SK-N-SH treated with all-trans-retinoic acid at 6 μM for 48 hours (cell line): Measurements from ENCODE around the gene QRICH2.
"Not testable (repeated sequence)": the region's sequence is repeated elsewhere in the genome, so short reads cannot be mapped to it uniquely, and the experiment has no call there.

Experiments
- ATAC-seq: fragments of 200-7000 bp; cut with Tn5 transposase; 3 replicates; pipeline ENCODE4 v1.9.1; 2020; ENCODE audit warnings: mild to moderate bottlenecking, moderate library complexity
- ARNTL ChIP-seq: fragments of 450-650 bp; formaldehyde crosslinking; IDR thresholded peaks from 2 replicates; pipeline ENCODE4 v1.5.0; 2020; ENCODE audit warnings: low read depth, mild to moderate bottlenecking, moderate library complexity, borderline replicate concordance
- BACH2 ChIP-seq: fragments of 250-450 bp; sonication (Bioruptor Pico); IDR thresholded peaks from 2 replicates; pipeline ENCODE4 v1.9.0; 2021; ENCODE audit warnings: mild to moderate bottlenecking, borderline replicate concordance
- CSDC2 ChIP-seq: fragments of 250-450 bp; sonication (Bioruptor Pico); IDR thresholded peaks from 2 replicates; pipeline ENCODE4 v1.5.0; 2020; ENCODE audit warnings: mild to moderate bottlenecking, moderate library complexity
- ESRRG ChIP-seq: fragments of 250-450 bp; sonication (Bioruptor Pico); IDR thresholded peaks from 2 replicates; pipeline ENCODE4 v1.6.1; 2021; ENCODE audit warnings: mild to moderate bottlenecking
- GLIS3 ChIP-seq: fragments of 250-450 bp; sonication (Bioruptor Pico); IDR thresholded peaks from 2 replicates; pipeline ENCODE4 v1.5.0; 2020; ENCODE audit warnings: mild to moderate bottlenecking, moderate library complexity
- ISL1 ChIP-seq: fragments of 250-450 bp; sonication (Bioruptor Pico); IDR thresholded peaks from 2 replicates; pipeline ENCODE4 v2.1.2; 2022; ENCODE audit warnings: mild to moderate bottlenecking, moderate library complexity
- OSR1 ChIP-seq: fragments of 250-450 bp; sonication (Bioruptor Pico); IDR thresholded peaks from 2 replicates; pipeline ENCODE4 v1.8.0; 2022; ENCODE audit warnings: moderate library complexity, mild to moderate bottlenecking, inconsistent platforms
- PATZ1 ChIP-seq: fragments of 250-450 bp; sonication (Bioruptor Pico); IDR thresholded peaks from 2 replicates; pipeline ENCODE4 v1.8.0; 2020; ENCODE audit warnings: mild to moderate bottlenecking, moderate library complexity, borderline replicate concordance
- PPARA ChIP-seq: fragments of 250-450 bp; sonication (Bioruptor Pico); IDR thresholded peaks from 2 replicates; pipeline ENCODE4 v1.5.0; 2020; ENCODE audit warnings: mild to moderate bottlenecking, borderline replicate concordance
- RARB ChIP-seq: fragments of 250-450 bp; sonication (Bioruptor Pico); IDR thresholded peaks from 2 replicates; pipeline ENCODE4 v1.8.0; 2021; ENCODE audit warnings: mild to moderate bottlenecking, moderate library complexity
- TCF4 ChIP-seq: fragments of 250-450 bp; sonication (Bioruptor Pico); IDR thresholded peaks from 2 replicates; pipeline ENCODE4 v1.8.0; 2021; ENCODE audit warnings: mild to moderate bottlenecking, moderate library complexity, borderline replicate concordance
- TOX ChIP-seq: fragments of 250-450 bp; sonication (Bioruptor Pico); IDR thresholded peaks from 2 replicates; pipeline ENCODE4 v1.8.0; 2021; ENCODE audit warnings: mild to moderate bottlenecking, moderate library complexity, borderline replicate concordance
- ZC3H10 ChIP-seq: fragments of 250-450 bp; sonication (Bioruptor Pico); IDR thresholded peaks from 2 replicates; pipeline ENCODE4 v1.5.1; 2021; ENCODE audit warnings: mild to moderate bottlenecking, moderate library complexity
- ZFP3 ChIP-seq: fragments of 250-450 bp; sonication (Bioruptor Pico); IDR thresholded peaks from 2 replicates; pipeline ENCODE4 v1.5.0; 2020; ENCODE audit warnings: mild to moderate bottlenecking, moderate library complexity
- ZFP30 ChIP-seq: fragments of 450-650 bp; formaldehyde crosslinking; IDR thresholded peaks from 2 replicates; pipeline ENCODE4 v1.5.0; 2022; ENCODE audit warnings: mild to moderate bottlenecking, moderate library complexity
- ZNF70 ChIP-seq: fragments of 450-650 bp; formaldehyde crosslinking; IDR thresholded peaks from 2 replicates; pipeline ENCODE4 v1.5.0; 2020; ENCODE audit warnings: mild to moderate bottlenecking, moderate library complexity
- TF ChIP-seq, protein P1 (sequence below): fragments of 250-450 bp; sonication (Bioruptor Pico); IDR thresholded peaks from 2 replicates; pipeline ENCODE4 v1.5.0; 2020; ENCODE audit warnings: mild to moderate bottlenecking, moderate library complexity

Gene QRICH2

GRCh38 chr17:76248013-76248782 lies 59.9 kb downstream of the QRICH2 start:
- TF ChIP-seq ESRRG (CRISPR knock-in tag) (no peak), OSR1 (no peak), RARB (CRISPR knock-in tag) (no peak)
- TF ChIP-seq, protein P1, sequence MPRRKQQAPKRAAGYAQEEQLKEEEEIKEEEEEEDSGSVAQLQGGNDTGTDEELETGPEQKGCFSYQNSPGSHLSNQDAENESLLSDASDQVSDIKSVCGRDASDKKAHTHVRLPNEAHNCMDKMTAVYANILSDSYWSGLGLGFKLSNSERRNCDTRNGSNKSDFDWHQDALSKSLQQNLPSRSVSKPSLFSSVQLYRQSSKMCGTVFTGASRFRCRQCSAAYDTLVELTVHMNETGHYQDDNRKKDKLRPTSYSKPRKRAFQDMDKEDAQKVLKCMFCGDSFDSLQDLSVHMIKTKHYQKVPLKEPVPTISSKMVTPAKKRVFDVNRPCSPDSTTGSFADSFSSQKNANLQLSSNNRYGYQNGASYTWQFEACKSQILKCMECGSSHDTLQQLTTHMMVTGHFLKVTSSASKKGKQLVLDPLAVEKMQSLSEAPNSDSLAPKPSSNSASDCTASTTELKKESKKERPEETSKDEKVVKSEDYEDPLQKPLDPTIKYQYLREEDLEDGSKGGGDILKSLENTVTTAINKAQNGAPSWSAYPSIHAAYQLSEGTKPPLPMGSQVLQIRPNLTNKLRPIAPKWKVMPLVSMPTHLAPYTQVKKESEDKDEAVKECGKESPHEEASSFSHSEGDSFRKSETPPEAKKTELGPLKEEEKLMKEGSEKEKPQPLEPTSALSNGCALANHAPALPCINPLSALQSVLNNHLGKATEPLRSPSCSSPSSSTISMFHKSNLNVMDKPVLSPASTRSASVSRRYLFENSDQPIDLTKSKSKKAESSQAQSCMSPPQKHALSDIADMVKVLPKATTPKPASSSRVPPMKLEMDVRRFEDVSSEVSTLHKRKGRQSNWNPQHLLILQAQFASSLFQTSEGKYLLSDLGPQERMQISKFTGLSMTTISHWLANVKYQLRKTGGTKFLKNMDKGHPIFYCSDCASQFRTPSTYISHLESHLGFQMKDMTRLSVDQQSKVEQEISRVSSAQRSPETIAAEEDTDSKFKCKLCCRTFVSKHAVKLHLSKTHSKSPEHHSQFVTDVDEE: no peak
- peak; percentile 61 for ATAC-seq

DNA sequence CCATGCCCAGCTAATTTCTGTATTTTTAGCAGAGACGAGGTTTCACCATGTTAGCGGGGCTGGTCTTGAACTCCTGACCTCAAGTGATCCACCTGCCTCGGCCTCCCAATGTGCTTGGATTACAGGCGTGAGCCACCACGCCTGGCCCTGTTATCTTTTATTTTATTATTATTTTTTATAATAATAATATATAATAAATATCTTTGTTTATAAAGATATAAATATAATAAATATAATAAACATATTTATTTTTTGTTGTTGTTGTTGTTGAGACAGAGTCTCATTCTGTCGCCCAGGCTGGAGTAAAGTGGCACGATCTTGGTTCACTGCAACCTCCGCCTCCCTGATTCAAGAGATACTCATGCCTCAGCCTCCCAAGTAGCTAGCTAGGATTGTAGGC lies 60.8 kb downstream of the QRICH2 start:
- ATAC-seq: no peak
- TF ChIP-seq CSDC2: no peak
- TF ChIP-seq ZFP3 (CRISPR knock-in tag): no peak
- TF ChIP-seq BACH2 (CRISPR knock-in tag): no peak
- no peak for TF ChIP-seq TOX
- no peak for TF ChIP-seq ARNTL (CRISPR knock-in tag)
- TF ChIP-seq ZC3H10 (CRISPR knock-in tag): no peak
- no peak for TF ChIP-seq OSR1
- no peak for TF ChIP-seq GLIS3
- no peak for TF ChIP-seq PPARA (CRISPR knock-in tag)
- no peak for TF ChIP-seq ZNF70 (CRISPR knock-in tag)
- no peak for TF ChIP-seq RARB (CRISPR knock-in tag)
- TF ChIP-seq ISL1 (CRISPR knock-in tag): no peak
- TF ChIP-seq, protein P1: no peak
- no peak for TF ChIP-seq PATZ1 (CRISPR knock-in tag)
- TF ChIP-seq TCF4 (CRISPR knock-in tag): no peak

DNA sequence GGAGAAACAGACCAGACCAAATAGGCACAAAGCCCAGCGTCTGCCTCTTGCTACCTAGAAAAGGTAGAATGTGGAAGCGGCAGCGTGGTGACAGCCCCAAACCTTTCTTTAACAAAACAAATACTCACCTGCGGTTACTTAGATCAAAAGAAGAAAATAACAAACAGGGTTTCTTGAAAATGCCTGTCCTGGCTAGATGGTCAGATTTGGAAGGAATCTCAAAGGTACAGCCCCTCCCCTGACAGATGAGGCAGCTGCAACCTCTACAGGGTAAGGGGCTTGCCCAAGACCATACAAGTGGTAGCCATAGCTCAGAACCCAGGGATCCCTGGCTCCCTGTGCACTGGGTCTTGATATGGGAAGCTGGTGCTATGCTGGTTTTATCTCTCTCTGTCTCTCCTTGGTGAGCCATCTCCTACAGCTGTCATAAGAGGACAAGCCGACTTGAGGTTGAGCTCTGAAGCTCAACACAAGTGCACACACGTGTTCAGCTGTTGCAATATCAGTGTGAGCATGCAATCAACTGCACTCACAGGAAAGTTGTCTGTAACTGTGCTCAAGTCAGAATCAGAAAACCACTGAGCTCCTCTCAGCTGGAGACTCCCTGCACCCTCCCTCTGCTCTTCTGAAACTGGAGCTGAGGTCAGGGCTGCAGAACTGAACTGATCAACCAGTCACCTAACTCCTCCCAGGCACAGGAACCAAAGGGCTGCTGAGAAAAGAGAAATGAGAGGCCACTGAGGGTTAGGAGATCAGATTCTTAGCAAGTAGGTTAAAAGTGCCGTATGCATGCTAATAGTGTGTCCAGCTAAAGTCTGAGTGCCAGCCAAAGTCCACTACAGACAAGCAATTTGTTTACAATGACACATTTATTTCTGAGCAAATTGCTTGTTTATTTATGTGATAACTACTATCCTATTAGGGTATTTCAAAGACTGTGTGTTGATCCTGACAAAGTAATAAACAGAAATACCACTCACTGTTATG lies 61.7 kb downstream of the QRICH2 start:
- TF ChIP-seq ZNF70 (CRISPR knock-in tag) (no peak), PATZ1 (CRISPR knock-in tag) (no peak), CSDC2 (no peak), ZFP30 (no peak), OSR1 (no peak)
- ATAC-seq: peak; percentile 24; the same call in 2 of the 3 replicates

DNA sequence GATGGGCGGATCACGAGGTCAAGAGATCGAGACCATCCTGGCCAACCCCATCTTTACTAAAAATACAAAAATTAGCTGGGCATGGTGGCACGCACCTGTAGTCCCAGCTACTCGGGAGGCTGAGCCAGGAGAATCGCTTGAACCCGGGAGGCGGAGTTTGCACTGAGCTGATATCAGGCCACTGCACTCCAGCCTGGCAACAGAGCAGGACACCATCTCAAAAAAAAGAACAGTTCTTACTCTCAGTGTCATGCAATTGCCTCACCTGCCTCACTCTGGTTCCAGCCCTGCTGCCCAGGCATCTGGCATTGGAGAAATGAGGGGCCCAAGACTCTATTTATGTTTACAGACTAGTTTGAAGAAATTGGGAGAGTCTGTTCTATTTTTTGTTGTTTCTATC lies 63.4 kb downstream of the QRICH2 start:
- ATAC-seq: not testable (repeated sequence)
